Measurements from ENCODE around the gene CRELD2.

CRELD2 gene

DNA sequence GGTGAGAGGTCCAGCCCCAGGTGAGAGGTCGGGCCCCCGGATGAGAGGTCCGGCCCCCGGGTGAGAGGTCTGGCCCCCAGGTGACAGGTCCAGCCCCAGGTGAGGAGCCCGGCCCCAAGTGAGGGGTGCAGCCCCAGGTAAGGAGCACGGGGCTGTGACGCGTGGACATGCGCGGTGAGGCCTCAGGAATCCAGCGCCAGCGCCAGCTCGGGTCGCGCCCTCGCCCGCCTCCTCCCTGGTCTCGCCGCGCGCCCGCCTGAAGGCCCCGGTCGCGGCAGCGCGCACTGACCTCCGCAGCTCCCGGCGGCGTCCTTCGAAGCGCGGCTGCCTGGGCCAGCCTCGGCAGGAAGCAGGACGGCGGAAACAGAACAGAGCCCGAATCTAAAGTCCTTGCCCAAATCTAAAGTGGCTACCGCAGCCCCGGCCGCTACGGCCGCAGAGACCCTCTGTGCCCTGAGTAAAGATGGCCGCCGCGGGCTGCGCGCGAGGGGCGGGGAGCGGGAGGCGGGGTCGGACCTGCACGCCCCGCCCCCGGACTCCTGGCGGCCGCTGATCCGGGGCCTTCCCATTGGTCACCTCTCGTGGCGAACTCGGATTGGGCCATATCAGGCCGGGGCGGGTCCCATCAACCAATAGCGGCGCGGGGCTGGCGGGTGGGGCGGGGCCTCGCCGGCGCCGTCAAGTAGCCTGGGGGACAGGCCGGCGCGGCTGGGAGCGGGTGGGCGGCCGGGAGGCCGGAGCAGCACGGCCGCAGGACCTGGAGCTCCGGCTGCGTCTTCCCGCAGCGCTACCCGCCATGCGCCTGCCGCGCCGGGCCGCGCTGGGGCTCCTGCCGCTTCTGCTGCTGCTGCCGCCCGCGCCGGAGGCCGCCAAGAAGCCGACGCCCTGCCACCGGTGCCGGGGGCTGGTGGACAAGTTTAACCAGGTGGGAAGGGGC lies at the start of gene CRELD2, which contains the start of gene ALG12:
TSS of gene CRELD2 (plus strand) at position 661 of the 937 bp plus-strand sequence. CDS start at position 797, 136 bp downstream.
TSS of gene ALG12 (minus strand) at position 465 of the 937 bp plus-strand sequence. CDS start 4,673 bp downstream, outside the sequence.
- peak; percentile 98 for DNase-seq

GRCh38 chr22:49869086-49869830 lies 49.2 kb upstream of the CRELD2 start:
- no peak for DNase-seq

DNA sequence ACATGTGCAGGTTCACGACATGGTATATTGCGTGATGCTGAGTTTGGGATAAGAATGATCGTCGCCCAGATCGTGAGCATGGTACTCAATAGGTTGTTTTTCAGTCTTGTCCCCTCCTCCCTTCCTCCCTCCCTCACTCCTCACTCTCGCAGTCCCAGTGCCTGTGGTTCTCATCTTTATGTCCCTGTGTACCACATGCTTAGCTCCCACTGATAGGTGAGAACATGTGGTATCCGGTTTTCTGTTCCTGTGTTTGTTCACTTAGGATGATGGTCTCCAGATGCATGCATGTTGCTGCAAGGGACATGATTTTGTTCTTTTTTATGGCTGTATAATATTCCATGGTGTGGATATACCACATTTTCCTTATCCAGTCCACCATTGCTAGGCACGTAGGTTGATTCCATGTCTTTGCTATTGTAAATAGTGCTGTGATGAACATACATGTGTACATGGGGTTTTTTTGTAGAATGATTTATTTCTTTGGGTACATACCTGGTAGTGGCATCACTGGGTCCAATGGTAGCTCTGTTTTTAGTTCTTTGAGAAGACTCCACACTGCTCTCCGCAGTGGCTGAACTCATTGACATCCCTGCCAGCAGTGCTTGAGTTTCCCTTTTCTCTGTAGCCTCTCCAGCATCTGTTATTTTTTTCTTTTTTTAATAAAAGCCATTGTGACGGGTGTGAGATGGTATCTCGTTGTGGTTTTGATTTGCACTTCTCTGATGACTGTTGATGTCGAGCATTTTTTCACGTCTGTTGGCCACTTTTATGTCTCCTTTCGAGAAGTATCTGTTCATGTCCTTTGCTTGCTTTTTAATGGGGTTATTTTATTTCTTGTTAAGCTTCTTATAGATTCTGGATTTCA lies 48.4 kb upstream of the CRELD2 start:
- no peak for DNase-seq

DNA sequence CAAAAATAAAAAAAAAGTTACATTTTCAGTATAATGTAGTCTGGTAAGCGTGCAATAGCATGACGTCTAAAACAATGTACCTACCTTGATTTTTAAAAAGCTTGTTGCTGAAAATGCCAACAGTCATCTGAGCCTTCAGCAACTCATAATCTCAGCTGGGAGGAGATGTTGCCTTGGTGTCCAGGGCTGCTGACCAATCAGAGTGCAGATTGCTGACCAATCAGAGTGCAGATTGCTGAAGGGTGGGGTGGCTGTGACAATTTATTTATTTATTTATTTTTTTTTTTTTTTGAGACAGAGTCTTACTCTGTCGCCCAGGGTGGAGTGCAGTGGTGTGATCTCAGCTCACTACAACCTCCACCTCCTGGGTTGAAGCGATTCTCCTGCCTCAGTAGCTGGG lies 47.0 kb upstream of the CRELD2 start:
- no peak for DNase-seq

- no peak for DNase-seq
Measured at GRCh38 chr22:49872347-49872746, 46.1 kb upstream of the CRELD2 start.

GRCh38 chr22:49873228-49873940 lies 45.0 kb upstream of the CRELD2 start:
- no peak for DNase-seq

DNA sequence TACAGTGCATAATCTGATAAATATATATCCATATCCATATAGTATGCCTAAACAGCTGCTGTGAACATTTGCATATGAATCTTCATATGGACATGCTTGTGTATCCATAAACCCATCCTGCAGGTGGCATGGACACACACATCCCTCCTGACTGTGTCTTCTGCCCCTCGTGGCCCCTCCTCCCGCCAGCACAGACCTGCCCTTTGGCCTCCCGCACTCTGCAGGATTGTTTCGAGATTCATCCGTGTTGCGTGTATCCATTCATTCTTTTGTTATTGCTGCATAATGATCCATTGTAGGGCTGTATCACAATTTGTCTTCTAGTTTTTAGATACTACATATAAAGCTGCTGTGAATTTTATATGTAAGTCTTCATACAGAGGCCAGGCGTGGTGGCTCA lies 40.8 kb upstream of the CRELD2 start:
- DNase-seq = no peak

- DNase-seq = no peak
Measured at GRCh38 chr22:49878206-49878605, 40.2 kb upstream of the CRELD2 start.

- DNase-seq = no peak
Measured at GRCh38 chr22:49879871-49880270, 38.6 kb upstream of the CRELD2 start.

DNA sequence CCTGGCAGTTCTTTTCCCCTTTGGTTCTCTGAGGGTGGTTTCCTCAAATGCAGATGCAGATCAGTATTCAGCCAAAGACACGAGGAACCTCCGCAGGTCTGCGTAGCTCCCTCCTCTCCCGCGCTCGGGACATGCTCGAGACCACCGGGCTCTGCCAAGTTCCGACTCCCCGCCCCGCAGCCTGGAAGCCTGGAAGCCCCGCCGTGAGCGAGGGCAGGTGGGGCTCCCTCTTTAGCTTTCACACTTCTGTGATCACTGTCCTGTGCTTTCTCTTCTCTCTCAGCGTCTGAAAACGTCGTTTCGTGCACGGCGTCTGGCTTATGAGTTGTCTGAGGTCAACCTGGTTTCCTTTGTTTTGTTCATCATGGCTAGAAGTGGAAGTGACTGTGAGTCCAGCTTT lies 38.2 kb upstream of the CRELD2 start:
- DNase-seq = no peak

- DNase-seq = no peak
Measured at GRCh38 chr22:49881856-49882255, 36.6 kb upstream of the CRELD2 start.

DNA sequence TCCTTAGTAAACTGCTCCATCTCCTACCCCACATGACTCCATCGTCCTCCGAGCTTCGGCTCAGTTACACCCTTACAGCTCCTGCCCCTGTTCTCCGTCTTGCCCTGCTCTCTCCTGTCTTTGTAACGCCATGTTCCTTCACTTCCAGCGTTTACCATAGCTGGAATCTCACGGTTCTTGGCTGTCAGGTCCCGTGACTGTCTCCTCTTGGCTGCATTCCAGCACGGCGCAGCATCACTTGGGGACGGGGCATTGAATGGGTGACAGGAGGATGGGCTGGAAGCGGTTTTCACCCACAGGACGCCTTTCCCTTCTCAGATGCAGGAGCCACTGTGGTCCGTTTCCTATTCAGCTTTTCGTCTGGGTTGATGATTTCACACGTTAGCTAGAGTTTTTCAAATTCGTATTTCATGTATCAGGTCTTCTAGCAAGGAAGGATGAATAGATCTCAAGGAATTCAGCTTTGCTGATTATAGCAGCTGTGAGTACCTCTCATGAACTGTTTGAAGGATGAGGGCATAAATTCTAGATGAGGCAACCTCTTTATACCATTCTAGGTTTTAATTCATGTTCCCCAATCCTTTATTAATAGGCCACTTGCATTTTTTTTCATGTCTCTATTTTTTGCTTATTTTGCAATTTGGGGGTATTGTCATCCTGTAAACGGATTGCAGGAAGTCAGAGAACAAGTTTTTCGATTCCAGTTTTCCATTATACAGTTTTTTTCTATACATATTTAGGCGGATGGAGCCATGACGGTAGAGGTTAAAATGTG lies 35.7 kb upstream of the CRELD2 start:
- no peak for DNase-seq

GRCh38 chr22:49883294-49883640 lies 35.2 kb upstream of the CRELD2 start:
- no peak for DNase-seq

DNA sequence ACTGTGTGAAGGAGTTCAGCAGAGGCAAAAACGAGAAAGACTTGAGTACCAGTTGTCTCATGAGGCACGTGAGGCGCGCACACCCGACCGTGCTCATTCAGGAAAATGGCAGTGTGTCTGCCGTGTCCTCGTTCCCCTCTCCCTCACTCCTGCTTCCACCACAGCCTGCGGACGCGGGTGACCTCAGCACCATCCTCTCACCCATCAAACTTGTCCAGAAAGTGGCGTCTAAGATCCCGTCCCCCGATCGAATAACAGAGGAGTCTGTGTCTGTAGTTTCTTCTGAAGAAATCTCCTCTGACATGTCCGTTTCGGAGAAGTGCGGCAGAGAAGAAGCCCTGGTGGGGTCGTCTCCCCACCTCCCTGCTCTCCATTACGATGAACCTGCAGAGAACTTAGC lies 34.4 kb upstream of the CRELD2 start:
- DNase-seq = no peak

- DNase-seq = no peak
Measured at GRCh38 chr22:49884503-49885260, 33.8 kb upstream of the CRELD2 start.

DNA sequence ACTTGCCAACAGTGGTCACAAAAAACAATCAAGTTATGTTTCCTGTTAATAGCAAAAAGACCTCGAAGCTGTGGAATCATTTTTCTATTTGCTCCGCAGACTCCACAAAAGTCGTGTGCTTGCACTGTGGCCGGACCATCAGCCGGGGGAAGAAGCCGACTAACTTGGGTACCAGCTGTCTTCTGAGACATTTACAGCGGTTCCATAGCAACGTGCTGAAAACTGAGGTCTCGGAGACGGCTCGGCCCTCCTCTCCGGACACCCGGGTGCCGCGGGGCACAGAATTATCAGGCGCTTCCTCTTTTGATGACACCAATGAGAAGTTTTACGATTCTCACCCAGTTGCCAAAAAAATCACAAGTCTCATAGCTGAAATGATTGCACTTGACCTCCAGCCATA lies 33.2 kb upstream of the CRELD2 start:
- DNase-seq = no peak

GRCh38 chr22:49885881-49886280 lies 32.6 kb upstream of the CRELD2 start:
- DNase-seq = no peak

GRCh38 chr22:49886346-49887063 lies 31.9 kb upstream of the CRELD2 start:
- no peak for DNase-seq

DNA sequence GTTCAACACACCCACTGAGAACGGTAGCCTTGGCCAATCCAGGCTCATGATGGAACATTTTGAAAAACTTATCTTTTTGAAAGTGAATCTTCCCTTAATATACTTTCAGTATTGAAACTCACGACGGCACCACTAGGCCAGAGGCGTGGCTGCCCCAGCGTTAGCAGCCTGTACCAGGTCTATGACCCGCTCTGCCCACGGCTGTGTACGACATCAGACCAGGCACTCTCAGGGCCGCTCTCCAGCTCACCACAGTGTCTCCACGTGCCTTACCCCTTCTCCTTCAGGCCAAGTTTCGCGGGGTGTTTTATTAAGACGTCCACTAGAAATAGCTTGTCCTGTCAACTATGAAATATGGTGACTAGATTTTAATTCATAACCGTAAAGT lies 31.4 kb upstream of the CRELD2 start:
- no peak for DNase-seq

- DNase-seq = no peak
Measured at GRCh38 chr22:49887702-49888101, 30.7 kb upstream of the CRELD2 start.
